ENCODE results near the gene LCNL1. TPM values are rescaled to one million over a fixed set of nuclear protein-coding genes. Genes with fewer than 3 reads are reported as not detected.

LCNL1 gene
- total RNA-seq, 1 experiment from 2014 or later = 0.41 TPM

GRCh38 chr9:136978865-136979544 lies 3.8 kb upstream of the LCNL1 start:
- Histone ChIP-seq H3K79me2 (ENCODE audit: low read depth) (no peaks in the 10 kb centered on the region), H3K4me1 (replicated peaks; ENCODE audit: insufficient read depth) (peaks cover 9% of the 10 kb centered on the region), H3K27me3 (ENCODE audit: insufficient read depth, low read depth) (no peaks in the 10 kb centered on the region), H3K9me2 (ENCODE audit: insufficient read depth) (no peaks in the 10 kb centered on the region), H4K20me1 (ENCODE audit: insufficient read depth) (no peaks in the 10 kb centered on the region), H3K4me3 (no peak overlapping the region), H2AFZ (no peak overlapping the region), H3K9me3 (ENCODE audit: insufficient read depth, low read depth) (no peaks in the 10 kb centered on the region), H3F3A (ENCODE audit: insufficient read depth, low read depth) (peaks cover 12% of the 10 kb centered on the region; the same call in 1 of the 2 replicates), H3K4me2 (no peak overlapping the region), H3K36me3 (ENCODE audit: low read depth) (no peaks in the 10 kb centered on the region), H3K27ac (no peak overlapping the region)
- intact Hi-C loops (cut with micrococcal nuclease; ENCODE audit: unreplicated experiment) = no loop called here
- BruUV-seq (replicated peaks) = no TSS peak
- POLR2A ChIA-PET (ENCODE audit: unreplicated experiment) = interaction anchor here (0.6 to 1.1 kb wide), 6 partner anchors 13 to 617 kb away, joined by 3 to 21 read pairs (median 9); partner anchors contain the start of genes NRARP and PAXX
- no peak for DNase-seq
- CTCF ChIA-PET = interaction anchor here (0.5 to 1.1 kb wide), 8 partner anchors 21 to 766 kb away, joined by 3 to 9 read pairs (median 4); no protein-coding TSS in a partner anchor
- TF ChIP-seq EZH2 (IDR thresholded peaks at IDR 0.05; ENCODE audit: low read depth) (no peak), CTCF (conservative IDR thresholded peaks at IDR 0.05) (no peak)

- CTCF ChIA-PET = no interaction called here
- POLR2A ChIA-PET (ENCODE audit: unreplicated experiment) = interaction anchor here (0.7 kb wide), 1 partner anchor 32 kb away, joined by 7 read pairs; no protein-coding TSS in a partner anchor
- no TSS peak for BruUV-seq (replicated peaks)
These were observed 2.8 kb upstream of the LCNL1 start for GRCh38 chr9:136979769-136980587.

More at GRCh38 chr9:136979769-136980587, 2.8 kb upstream of the LCNL1 start:
- no peak for DNase-seq
- Histone ChIP-seq H3K36me3 (ENCODE audit: low read depth) (no peaks in the 10 kb centered on the region), H3K9me2 (ENCODE audit: insufficient read depth) (no peaks in the 10 kb centered on the region), H3K27me3 (ENCODE audit: insufficient read depth, low read depth) (no peaks in the 10 kb centered on the region), H3K4me1 (replicated peaks; ENCODE audit: insufficient read depth) (peaks cover 9% of the 10 kb centered on the region), H3K4me3 (no peak overlapping the region), H3K4me2 (no peak overlapping the region), H4K20me1 (ENCODE audit: insufficient read depth) (no peaks in the 10 kb centered on the region), H3K79me2 (ENCODE audit: low read depth) (no peaks in the 10 kb centered on the region), H2AFZ (no peak overlapping the region), H3K27ac (no peak overlapping the region), H3K9me3 (ENCODE audit: insufficient read depth, low read depth) (no peaks in the 10 kb centered on the region), H3F3A (ENCODE audit: insufficient read depth, low read depth) (peaks cover 12% of the 10 kb centered on the region; the same call in 1 of the 2 replicates)
- intact Hi-C loops (cut with micrococcal nuclease; ENCODE audit: unreplicated experiment) = no loop called here
- TF ChIP-seq EZH2 (IDR thresholded peaks at IDR 0.05; ENCODE audit: low read depth) (no peak), CTCF (conservative IDR thresholded peaks at IDR 0.05) (no peak)
